ENCODE data around the gene MAPK9.
"Not testable (repeated sequence)": the region's sequence is repeated elsewhere in the genome, so short reads cannot be mapped to it uniquely, and the experiment has no call there.

Gene MAPK9

DNA sequence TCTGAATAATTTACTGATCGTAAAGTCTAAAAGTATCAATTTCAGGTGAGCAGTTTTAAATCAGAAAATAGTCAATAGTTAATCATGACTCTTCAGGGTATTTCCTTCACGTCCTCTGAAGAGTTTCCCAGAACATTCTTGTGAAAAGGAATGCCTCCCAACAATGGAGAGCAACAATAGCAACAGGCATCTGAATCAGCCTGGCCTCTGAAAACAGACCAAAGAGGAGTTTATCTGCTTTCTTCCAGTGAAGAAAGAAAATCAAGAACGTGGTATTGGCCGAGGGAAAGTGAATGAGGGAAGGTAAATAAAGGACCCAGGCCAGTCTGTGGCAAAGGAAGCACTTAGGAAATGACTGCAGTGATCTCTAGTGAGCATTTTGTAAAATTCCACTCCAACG, 56.8 kb downstream of the MAPK9 start:
- DNase-seq (ENCODE audit: low read depth), result no peak

DNA sequence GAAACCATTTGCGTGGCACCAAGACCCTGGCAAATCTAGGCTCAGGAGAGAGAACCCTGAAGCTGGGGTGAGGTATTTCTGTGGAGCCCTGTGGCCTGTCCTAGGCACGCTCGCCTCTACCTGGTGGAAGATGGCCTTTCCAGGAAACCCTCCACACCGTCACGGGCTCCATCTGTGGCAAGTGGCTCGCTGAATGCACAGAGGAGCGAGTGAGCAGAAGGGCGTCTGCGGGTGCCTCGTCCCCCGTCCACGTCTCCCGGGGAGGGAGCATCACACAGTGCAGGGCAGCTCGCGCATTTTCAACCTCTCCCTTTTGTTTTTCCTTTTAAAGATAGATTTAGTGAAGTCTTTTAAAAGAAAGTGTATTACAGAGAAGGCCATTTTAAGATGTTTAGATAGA, 57.6 kb downstream of the MAPK9 start:
- no peak for DNase-seq (ENCODE audit: low read depth)

DNA sequence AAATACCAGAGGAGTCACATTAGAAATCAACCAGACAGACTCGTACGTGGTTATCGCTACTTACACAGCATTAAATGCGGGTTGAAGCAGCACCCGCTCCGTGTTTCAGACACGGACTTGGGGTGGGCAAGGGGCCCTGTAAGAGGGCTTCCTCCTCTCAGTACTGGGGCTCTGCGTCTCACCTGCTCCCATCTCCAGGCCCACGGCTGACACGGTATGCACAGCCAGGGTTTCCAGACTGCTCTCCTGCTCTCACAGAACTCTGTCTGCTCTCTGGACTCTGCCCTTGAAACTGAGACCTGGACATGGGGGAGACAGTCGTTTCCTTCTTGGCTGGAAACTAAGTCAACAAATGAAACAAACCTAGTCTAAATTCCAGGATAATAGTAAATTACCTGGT, 58.2 kb downstream of the MAPK9 start:
- no peak for DNase-seq (ENCODE audit: low read depth)

DNA sequence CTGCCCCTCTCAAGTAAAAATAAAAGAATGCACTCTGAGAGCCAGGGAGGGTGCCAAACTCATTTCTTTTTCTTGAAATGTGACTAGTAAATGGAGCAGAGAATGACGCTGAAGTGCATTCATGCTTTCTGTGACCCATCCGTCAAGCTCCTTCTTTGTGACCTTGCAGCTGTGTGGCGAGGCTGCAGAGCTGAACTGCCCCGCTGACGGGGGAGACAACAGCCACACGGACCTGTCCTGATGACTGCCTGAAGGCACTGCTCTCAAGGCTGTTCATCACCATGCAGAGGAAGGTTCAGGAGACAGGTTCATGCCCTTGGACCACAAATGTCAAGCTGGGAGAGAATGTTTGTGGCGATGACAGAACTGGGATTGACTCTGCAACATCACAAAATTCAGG, 61.9 kb downstream of the MAPK9 start:
- DNase-seq (ENCODE audit: low read depth), result no peak

DNA sequence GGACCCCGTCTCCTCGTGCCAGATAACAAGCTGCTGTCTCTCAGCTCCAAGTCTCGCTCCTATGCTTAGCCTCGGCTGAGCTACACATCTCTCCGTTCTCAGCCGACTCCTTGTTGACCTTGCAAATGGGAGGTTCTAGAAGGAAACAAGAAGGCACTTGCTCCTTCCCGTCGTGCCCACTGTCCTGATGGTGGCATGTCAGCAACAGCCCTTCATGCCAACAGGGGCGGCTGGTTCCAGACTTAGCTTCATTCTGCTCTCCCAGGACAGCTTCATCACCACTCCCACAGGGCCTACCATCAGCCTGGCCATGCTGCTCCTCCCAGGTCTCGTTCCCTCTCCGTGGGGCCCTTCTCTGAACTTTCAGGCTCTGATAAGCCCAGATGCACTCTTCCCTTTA, 69.8 kb downstream of the MAPK9 start:
- no peak for DNase-seq (ENCODE audit: low read depth)

GRCh38 chr5:180217797-180218196, 74.1 kb downstream of the MAPK9 start:
- DNase-seq (ENCODE audit: low read depth), result no peak

DNA sequence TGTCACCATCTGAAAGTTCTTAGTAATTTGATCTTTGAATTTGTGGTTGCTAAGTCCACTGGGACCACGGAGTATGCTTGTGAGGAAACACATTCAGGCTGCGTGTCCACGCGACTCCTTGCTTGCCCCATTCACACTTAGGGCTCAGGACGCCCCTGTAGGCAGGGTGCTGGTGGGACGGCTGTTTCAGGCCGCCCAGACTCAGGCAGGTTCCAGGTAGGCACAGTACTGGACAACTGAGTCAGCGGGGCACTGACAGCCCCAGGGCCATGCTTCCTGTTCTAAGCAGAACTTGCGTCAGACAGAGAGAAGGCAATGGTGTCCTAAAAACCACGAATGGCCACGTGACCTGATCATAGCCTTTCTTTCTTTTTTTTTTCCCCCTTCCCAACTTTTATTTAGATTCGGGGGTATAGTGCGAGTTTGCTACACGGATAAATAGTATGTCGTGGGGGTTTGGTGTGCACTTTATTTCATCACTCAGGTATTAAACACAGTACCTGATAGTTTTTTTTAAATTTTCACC, 75.2 kb downstream of the MAPK9 start:
- DNase-seq (ENCODE audit: low read depth), result no peak

- no peak for DNase-seq (ENCODE audit: low read depth)
These were observed 75.9 kb downstream of the MAPK9 start for GRCh38 chr5:180215783-180216630.

- DNase-seq (ENCODE audit: low read depth), result no peak
These were observed 76.8 kb downstream of the MAPK9 start for GRCh38 chr5:180214870-180215770.

GRCh38 chr5:180213657-180214207, 78.2 kb downstream of the MAPK9 start:
- DNase-seq (ENCODE audit: low read depth), result no peak

DNA sequence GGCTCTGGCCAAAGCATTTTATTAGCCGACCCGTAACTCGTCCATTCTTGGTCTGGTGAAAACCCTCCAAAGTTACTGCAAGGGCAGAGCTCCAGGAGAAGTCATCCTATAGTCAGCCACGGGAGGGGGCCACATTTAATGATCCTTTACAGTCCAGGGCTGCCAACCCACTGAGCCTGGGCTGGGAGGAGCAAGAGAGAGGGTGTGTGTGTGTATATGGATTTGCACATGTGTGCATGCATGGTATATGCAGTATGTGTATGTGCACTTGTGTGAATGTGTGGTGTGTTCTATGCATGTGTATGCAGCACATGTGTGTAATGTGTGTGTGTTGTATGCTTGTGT, 78.7 kb downstream of the MAPK9 start:
- no peak for DNase-seq (ENCODE audit: low read depth)

- no peak for DNase-seq (ENCODE audit: low read depth)
These were observed 79.3 kb downstream of the MAPK9 start for GRCh38 chr5:180212363-180213255.

- no peak for DNase-seq (ENCODE audit: low read depth)
These were observed 80.2 kb downstream of the MAPK9 start for GRCh38 chr5:180211761-180212035.

DNA sequence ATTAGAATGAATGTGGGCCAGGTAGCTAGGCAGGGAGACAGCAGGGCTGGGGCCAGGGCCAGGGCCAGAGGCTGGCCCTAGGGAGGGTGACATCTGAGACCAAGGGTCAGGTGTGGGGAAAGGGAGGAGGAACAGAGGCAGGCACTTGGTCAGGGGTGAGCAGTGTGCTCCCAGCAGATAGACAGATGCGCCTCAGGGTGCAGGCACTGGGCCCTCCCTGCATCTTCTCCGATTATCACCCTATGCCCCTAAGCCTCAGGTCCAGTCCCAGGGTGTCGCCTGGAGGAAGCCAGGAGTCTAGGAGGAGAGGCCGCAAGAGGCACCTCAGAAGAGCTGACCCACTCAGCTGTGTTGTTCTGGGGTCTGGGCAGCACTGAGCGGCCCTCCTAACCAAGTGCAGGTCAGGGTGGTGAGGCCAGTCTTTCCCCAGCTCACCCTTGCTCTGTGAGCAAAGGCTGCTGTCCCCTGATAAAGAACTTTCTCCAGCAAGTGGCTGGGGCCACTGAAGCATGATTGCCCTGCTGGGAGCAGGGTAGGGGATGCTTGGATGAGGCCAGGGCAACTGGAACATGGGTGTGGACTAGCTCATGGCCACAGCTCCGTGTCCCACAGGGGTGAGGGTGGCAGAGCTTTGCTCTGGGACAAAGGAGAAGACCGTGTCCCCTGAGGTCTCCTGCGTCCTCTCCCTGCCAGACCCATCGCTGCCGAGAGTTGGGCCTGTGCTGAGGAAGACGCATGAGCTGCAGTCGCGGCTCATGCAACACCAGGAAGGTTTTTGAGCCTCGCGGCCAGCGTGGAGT, 80.7 kb downstream of the MAPK9 start:
- DNase-seq (ENCODE audit: low read depth), result no peak

GRCh38 chr5:180210077-180210476, 81.8 kb downstream of the MAPK9 start:
- DNase-seq (ENCODE audit: low read depth), result not testable (repeated sequence)

DNA sequence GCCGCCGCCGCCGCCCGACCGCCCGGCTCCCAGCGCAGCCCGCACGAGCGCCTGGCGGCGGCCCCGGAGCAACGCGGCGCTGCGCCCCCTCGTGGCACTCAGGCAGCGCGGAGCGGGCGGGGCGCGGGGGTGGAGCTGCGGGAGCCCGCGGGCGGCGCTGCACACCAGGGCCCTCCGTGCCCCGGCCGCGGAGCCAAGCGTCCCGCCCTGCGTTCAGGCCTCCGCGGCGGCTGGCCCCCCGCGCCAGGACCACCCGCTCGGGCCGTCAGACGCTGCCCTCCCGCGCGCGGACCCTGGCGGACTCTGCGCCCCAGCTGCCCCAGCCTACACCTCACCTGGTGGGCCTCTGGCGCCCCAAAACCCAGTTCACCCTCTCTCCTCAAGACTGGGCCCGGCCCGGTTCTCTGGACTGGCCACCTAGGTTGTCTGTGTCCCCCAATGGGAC, 82.7 kb downstream of the MAPK9 start, which contains the start of gene RASGEF1C:
TSS of gene RASGEF1C (minus strand) at position 75 of the 445 bp plus-strand sequence. CDS start 71,159 bp downstream, outside the sequence.
- DNase-seq (ENCODE audit: low read depth), result peak; percentile 53

DNA sequence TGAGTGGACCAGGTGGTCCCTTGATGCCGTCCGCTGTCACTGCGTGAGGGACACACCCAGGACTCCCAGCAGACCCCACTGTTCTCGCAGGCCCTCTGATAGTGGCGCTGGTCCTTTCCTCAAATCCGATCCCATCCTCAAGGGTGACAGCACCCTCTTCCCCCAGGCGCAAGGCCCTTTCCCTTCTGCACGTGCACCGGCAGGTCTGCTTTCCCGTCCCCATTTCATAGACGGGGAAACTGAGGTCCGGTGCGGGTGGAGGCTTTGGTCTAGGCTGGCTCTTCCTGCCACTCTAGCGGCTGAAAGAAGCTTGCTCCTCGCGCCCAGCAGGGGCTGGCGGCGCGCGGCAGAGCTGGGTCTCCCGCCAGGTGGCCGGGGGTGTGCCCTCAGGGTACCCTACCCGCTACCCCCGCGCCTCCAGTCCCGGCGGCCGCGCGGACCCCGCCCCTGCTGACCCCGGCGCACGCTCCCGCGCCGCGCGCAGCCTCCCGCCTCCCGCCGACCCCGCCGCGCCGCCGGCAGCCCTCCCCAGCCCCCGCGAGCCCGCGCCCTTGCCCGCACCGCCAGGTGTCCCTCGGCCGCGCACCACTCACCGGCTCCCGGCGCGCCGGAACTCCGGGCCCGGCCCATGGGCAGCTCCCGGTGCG, 83.3 kb downstream of the MAPK9 start:
- no peak for DNase-seq (ENCODE audit: low read depth)

GRCh38 chr5:180208038-180208434, 83.8 kb downstream of the MAPK9 start:
- no peak for DNase-seq (ENCODE audit: low read depth)

- DNase-seq (ENCODE audit: low read depth), result no peak
These were observed 84.3 kb downstream of the MAPK9 start for GRCh38 chr5:180207593-180207992.

DNA sequence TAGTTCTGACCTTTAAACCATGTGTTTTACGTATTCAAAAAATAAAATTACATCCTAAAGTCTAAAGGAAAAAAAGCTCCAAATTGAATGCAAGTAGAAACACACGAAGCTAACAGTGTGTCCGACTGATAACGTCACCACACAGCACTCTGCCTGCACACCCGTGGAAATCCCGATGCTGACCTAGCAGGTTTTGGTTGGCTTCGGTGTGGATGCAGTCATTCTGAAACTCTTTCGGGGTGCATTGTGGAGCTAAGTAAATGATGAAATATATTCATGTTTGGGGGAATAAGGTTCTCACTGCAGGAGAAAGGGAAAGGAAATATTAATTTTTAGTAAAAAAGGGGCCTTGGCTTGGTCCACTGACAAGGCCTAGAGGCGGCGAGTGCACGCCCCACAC, 84.9 kb downstream of the MAPK9 start:
- no peak for DNase-seq (ENCODE audit: low read depth)
